HepG2 (cell line): ENCODE results near the gene RPL23. TPM values are rescaled to one million over a fixed set of nuclear protein-coding genes. Genes with fewer than 3 reads are reported as not detected.

Experiments used
- CBFB ChIP-seq: sonication (generic); formaldehyde crosslinking; IDR thresholded peaks from 2 replicates; pipeline ENCODE4 v1.4.0; 2020; ENCODE audit warnings: missing genetic modification reagents
- GABPB1 ChIP-seq: IDR thresholded peaks from 2 replicates; pipeline ENCODE4 v1.6.1; 2016; ENCODE audit warnings: mild to moderate bottlenecking, missing genetic modification reagents, moderate library complexity, missing compliant biosample characterization
- HBP1 ChIP-seq: IDR thresholded peaks from 2 replicates; pipeline ENCODE4 v1.6.1; 2016; ENCODE audit warnings: low read depth, control low read depth
- HDAC1 ChIP-seq: sonication (generic); formaldehyde crosslinking; IDR thresholded peaks from 2 replicates; pipeline ENCODE4 v1.5.1; 2020; ENCODE audit warnings: mild to moderate bottlenecking, missing genetic modification reagents
- HIVEP1 ChIP-seq: sonication (generic); formaldehyde crosslinking; IDR thresholded peaks from 2 replicates; pipeline ENCODE4 v1.4.0; 2020; ENCODE audit warnings: mild to moderate bottlenecking, missing genetic modification reagents
- KAT7 ChIP-seq: IDR thresholded peaks from 2 replicates; pipeline ENCODE4 v1.6.1; 2018; ENCODE audit warnings: borderline replicate concordance, missing compliant biosample characterization
- KDM2A ChIP-seq: sonication (generic); formaldehyde crosslinking; IDR thresholded peaks from 2 replicates; pipeline ENCODE4 v1.4.0; 2020; ENCODE audit warnings: low read depth, missing genetic modification reagents, borderline replicate concordance
- KDM4B ChIP-seq: sonication (generic); formaldehyde crosslinking; IDR thresholded peaks from 2 replicates; pipeline ENCODE4 v1.4.0; 2020; ENCODE audit warnings: missing genetic modification reagents
- KDM5A ChIP-seq: fragments of 200-600 bp; sonication (generic); IDR thresholded peaks from 2 replicates; pipeline ENCODE4 v1.7.0; 2018; ENCODE audit warnings: antibody characterized with exemption, mild to moderate bottlenecking, low read length, borderline replicate concordance
- MAX ChIP-seq: IDR thresholded peaks from 2 replicates; pipeline ENCODE4 v1.6.1; 2012; ENCODE audit warnings: inconsistent platforms
- MIER3 ChIP-seq: IDR thresholded peaks from 2 replicates; pipeline ENCODE4 v1.6.1; 2016; ENCODE audit warnings: missing compliant biosample characterization, borderline replicate concordance
- MXI1 ChIP-seq: IDR thresholded peaks from 3 replicates; pipeline ENCODE4 v1.6.1; 2012; ENCODE audit warnings: low read depth, low read length, inconsistent platforms, borderline replicate concordance
- PPARG ChIP-seq: conservative IDR thresholded peaks from 2 replicates; pipeline ENCODE4 v1.6.1; 2016; ENCODE audit warnings: missing biosample characterization, missing genetic modification reagents
- RAD21 ChIP-seq: fragments of 450-650 bp; formaldehyde crosslinking; IDR thresholded peaks from 2 replicates; pipeline ENCODE4 v1.5.0; 2020; ENCODE audit warnings: mild to moderate bottlenecking
- SP2 ChIP-seq: sonication (generic); formaldehyde crosslinking; IDR thresholded peaks from 2 replicates; pipeline ENCODE4 v1.5.1; 2020; ENCODE audit warnings: mild to moderate bottlenecking, missing genetic modification reagents
- ZNF263 ChIP-seq: sonication (generic); formaldehyde crosslinking; IDR thresholded peaks from 2 replicates; pipeline ENCODE4 v1.4.0; 2020; ENCODE audit warnings: missing genetic modification reagents
- ZNF350 ChIP-seq: sonication (generic); formaldehyde crosslinking; IDR thresholded peaks from 2 replicates; pipeline ENCODE4 v1.4.0; 2020; ENCODE audit warnings: mild to moderate bottlenecking, low read depth, missing genetic modification reagents, borderline replicate concordance
- ZNF362 ChIP-seq: sonication (generic); formaldehyde crosslinking; IDR thresholded peaks from 2 replicates; pipeline ENCODE4 v1.4.0; 2020; ENCODE audit warnings: missing genetic modification reagents, mild to moderate bottlenecking, borderline replicate concordance
- ZNF431 ChIP-seq: sonication (generic); formaldehyde crosslinking; IDR thresholded peaks from 2 replicates; pipeline ENCODE4 v1.9.0; 2022; ENCODE audit warnings: missing genetic modification reagents, low read depth, mild to moderate bottlenecking, borderline replicate concordance
- ZNF619 ChIP-seq: sonication (generic); formaldehyde crosslinking; IDR thresholded peaks from 2 replicates; pipeline ENCODE4 v1.4.0; 2020; ENCODE audit warnings: mild to moderate bottlenecking, missing genetic modification reagents
- ZNF678 ChIP-seq: sonication (generic); formaldehyde crosslinking; IDR thresholded peaks from 2 replicates; pipeline ENCODE4 v1.4.0; 2020; ENCODE audit warnings: mild to moderate bottlenecking, missing genetic modification reagents
- ZNF691 ChIP-seq: sonication (generic); formaldehyde crosslinking; IDR thresholded peaks from 2 replicates; pipeline ENCODE4 v1.4.0; 2020; ENCODE audit warnings: missing genetic modification reagents, low read depth, mild to moderate bottlenecking, borderline replicate concordance
- ZNF746 ChIP-seq: sonication (generic); formaldehyde crosslinking; IDR thresholded peaks from 2 replicates; pipeline ENCODE4 v1.8.0; 2022; ENCODE audit warnings: mild to moderate bottlenecking, missing genetic modification reagents
- ZNF772 ChIP-seq: sonication (generic); formaldehyde crosslinking; IDR thresholded peaks from 2 replicates; pipeline ENCODE4 v1.5.0; 2020; ENCODE audit warnings: mild to moderate bottlenecking, missing genetic modification reagents
- ZNF879 ChIP-seq: sonication (generic); formaldehyde crosslinking; IDR thresholded peaks from 2 replicates; pipeline ENCODE4 v1.8.1; 2023; ENCODE audit warnings: missing genetic modification reagents
- polyA plus RNA-seq, 8 experiments: library from polyadenylated mRNA; depleted of rRNA in 3 of 8; stranded (reverse) in 7 of 8; unstranded in 1 of 8; fragments of >200 nt; fragmentation: Illumina TruSeq in 4 of 8; extraction: Trizol in 4 of 8; gene quantifications; 2 replicates each; pipeline versions ENCODE4 v1.2.1 to v1.2.3, GENCODE V29; 2011 to 2016; ENCODE audit warnings: low read depth in 4 of 8, missing spikeins in 1 of 8, mixed read lengths in 1 of 8; ENCODE audit not compliant: insufficient read depth in 1 of 8
- total RNA-seq, 5 experiments: library from RNA; depleted of rRNA; stranded (reverse); fragments of >200 nt; fragmentation: Illumina TruSeq; extraction: Trizol; gene quantifications; 2 replicates each; pipeline ENCODE4 v1.2.3, GENCODE V29; 2016; ENCODE audit warnings: low read depth in 1 of 5

The RPL23 gene
- total and polyA plus RNA-seq, 2 of the 13 experiments (the other 11 are each of a cell fraction or from before 2014, with no cell fraction given) = 2,790 to 4,860 TPM

- no peak for TF ChIP-seq ZNF362 (CRISPR knock-in tag)
- TF ChIP-seq HIVEP1 (CRISPR knock-in tag) = peak; percentile 62; the same call in 1 of the 2 replicates
- peak; percentile 65 for TF ChIP-seq ZNF431
- peak; percentile 52; the same call in 1 of the 3 replicates for TF ChIP-seq MXI1
- TF ChIP-seq KDM5A = peak; percentile 51; the same call in 1 of the 2 replicates
- TF ChIP-seq KAT7 = peak; percentile 89; the same call in 1 of the 2 replicates
- TF ChIP-seq HDAC1 = peak; percentile 86
- TF ChIP-seq ZNF879 = 0 out of 2 replicates have a peak, but pooled peaks have one; percentile 55
- 0 out of 2 replicates have a peak, but pooled peaks have one; percentile 57 for TF ChIP-seq ZNF350 (CRISPR knock-in tag)
- peak; percentile 54; the same call in 1 of the 2 replicates for TF ChIP-seq CBFB (CRISPR knock-in tag)
- TF ChIP-seq MAX = peak; percentile 84
- peak; percentile 7; the same call in 1 of the 2 replicates for TF ChIP-seq ZNF691 (CRISPR knock-in tag)
- peak; percentile 79; the same call in 1 of the 2 replicates for TF ChIP-seq ZNF772 (CRISPR knock-in tag)
- TF ChIP-seq RAD21 (CRISPR knock-in tag) = 0 out of 2 replicates have a peak, but pooled peaks have one; percentile 33
- TF ChIP-seq ZNF263 (CRISPR knock-in tag) = 0 out of 2 replicates have a peak, but pooled peaks have one; percentile 13
- TF ChIP-seq HBP1 (CRISPR knock-in tag) = 0 out of 2 replicates have a peak, but pooled peaks have one; percentile 56
- TF ChIP-seq ZNF678 (CRISPR knock-in tag) = no peak
- TF ChIP-seq MIER3 (CRISPR knock-in tag) = peak; percentile 60; the same call in 1 of the 2 replicates
- TF ChIP-seq KDM4B (CRISPR knock-in tag) = peak; percentile 20; the same call in 1 of the 2 replicates
- peak; percentile 92 for TF ChIP-seq ZNF619
- TF ChIP-seq SP2 (CRISPR knock-in tag) = peak; percentile 46; the same call in 1 of the 2 replicates
- TF ChIP-seq PPARG (CRISPR knock-in tag) = no peak
- peak; percentile 82 for TF ChIP-seq KDM2A (CRISPR knock-in tag)
- peak; percentile 61; the same call in 1 of the 2 replicates for TF ChIP-seq ZNF746 (CRISPR knock-in tag)
- peak; percentile 62; the same call in 1 of the 2 replicates for TF ChIP-seq GABPB1 (CRISPR knock-in tag)
Observed at GRCh38 chr17:38798614-38799500, 54.7 kb downstream of the RPL23 start (continued).
